CD4-positive, alpha-beta T cell treated with Interferon gamma for 1 hour (primary cell): ENCODE measurements around the gene RAB11FIP2.

Experiments used
- DNase-seq: peaks from one replicate; pipeline ENCODE4 v3.0.0-alpha.2; 2020

Gene RAB11FIP2

DNA sequence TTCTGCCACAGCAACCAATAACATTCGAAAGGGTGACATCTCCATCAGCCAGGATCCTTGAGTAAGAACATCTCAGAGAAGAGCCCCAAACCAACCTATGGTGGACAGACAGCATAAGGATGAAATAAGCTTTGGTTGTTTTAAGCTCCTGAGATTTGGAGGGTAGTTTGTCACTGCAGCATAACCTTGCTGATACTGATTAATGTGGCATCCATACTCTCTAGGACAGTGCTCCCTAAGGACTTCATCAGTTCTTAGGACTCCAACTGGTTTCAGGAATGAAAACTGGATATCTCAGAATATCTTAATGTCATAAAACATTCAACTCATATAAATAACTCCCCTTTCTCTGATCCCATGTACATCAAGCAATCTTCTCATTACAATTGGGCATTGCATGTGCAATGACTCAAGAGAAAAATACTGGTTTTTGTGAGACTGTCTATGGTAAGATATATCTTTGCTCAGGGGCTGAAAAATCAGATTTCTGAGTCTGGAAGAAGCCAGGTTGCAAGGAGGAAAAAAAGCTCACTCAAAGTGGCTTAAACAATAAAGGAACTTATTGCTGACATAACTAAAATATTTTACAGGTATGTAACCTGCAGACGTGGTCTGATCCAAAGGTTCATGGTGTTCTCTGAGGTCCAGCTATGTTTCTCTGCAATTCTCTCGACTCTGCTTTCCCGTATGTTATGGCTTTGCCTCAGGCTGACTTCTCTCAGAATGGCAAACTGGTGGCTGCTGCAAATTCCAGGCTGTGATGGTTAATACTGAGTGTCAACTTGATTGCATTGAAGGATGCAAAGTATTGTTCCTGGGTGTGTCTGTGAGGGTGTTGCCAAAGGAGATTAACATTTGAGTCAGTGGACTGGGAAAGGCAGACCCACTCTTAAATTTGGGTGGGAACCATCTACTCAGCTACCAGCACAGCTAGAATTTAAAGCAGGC, 65.7 kb downstream of the RAB11FIP2 start:
- DNase-seq: no peak

DNA sequence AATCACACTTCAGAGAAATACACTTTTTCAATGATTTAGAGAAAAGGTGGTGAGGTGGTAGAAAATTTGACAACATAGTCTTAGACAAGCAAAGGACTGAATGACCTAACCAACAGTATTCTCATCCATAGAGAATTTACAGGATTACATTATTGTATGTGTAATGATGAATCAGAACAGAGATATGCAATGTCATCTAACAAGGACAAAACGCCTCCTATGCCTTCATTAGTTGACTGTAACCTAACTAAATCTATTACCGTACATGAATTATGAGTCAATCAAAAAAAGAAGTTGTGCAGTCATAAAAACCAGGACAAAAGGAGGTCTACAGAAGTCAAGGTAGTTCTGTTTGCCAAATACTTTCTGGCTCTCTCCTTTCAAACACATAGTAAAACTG, 66.5 kb downstream of the RAB11FIP2 start:
- DNase-seq: no peak

DNA sequence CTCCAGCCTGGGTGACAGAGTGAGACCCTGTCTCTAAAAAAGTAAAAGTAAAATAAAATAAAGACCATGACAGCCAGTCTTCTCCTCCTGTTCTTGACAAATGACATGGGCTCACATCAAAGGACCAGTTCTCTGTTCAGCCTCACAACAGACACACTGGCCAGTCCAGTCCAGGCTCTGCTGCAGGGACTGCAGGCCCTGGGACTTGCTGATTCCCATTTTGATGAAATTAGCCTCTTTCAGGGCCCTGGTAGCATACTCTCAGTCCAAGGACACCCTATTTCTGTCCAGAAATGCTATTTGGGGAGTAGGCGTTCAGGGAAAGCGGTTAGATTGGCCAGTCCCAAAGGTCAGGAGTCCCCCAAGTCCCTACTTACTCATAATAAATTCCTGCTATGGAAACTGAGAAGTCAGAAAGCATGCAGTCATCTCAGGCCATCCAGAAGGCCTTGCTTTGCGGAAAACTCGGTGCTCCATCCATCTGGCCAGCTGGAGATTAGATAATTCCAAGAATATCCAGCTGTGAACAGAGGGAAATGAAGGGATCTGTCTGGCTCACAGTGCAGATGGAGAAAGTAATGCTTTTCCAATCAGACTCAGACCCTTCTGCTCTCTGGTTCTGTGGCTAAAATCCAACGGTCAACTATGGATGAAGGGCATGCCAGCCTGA, 74.4 kb downstream of the RAB11FIP2 start:
- DNase-seq: no peak

DNA sequence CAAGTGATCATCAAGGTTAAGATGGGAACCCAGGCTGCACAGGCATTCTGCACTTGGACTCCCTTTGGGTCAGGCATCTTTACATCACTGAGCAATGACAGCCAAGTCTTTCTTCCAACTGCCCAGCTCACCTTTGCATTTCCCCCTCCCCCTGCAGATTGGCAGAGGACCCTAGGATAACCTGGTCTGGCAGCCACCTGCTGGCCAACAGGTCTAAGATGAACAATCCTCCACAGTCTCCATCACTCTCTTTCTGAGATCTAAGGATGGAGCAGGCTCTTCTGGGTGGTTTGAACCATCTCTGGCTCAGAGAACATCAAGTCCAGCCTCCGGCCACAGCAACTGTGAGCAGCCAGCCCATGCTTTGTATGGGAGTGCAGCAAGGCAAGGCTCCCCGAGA, 75.8 kb downstream of the RAB11FIP2 start:
- no peak for DNase-seq

DNA sequence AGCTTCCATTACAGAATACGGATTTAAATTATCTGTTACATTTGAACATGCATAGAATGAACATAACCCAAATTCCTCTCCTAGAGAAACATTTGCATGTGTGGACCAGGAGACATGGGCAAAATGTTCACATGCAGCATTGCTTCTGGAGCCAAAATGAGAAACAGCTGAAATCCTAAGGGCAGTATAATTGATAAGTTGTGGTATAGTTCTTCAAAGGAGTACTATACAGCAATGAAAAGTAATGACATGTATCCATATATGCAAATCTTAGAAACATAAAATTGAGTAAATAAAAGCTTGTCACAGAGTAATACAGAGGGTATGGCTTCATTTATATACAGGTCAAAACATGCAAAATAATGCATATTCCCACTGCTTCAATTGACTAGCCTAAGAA, 77.1 kb downstream of the RAB11FIP2 start:
- no peak for DNase-seq

DNA sequence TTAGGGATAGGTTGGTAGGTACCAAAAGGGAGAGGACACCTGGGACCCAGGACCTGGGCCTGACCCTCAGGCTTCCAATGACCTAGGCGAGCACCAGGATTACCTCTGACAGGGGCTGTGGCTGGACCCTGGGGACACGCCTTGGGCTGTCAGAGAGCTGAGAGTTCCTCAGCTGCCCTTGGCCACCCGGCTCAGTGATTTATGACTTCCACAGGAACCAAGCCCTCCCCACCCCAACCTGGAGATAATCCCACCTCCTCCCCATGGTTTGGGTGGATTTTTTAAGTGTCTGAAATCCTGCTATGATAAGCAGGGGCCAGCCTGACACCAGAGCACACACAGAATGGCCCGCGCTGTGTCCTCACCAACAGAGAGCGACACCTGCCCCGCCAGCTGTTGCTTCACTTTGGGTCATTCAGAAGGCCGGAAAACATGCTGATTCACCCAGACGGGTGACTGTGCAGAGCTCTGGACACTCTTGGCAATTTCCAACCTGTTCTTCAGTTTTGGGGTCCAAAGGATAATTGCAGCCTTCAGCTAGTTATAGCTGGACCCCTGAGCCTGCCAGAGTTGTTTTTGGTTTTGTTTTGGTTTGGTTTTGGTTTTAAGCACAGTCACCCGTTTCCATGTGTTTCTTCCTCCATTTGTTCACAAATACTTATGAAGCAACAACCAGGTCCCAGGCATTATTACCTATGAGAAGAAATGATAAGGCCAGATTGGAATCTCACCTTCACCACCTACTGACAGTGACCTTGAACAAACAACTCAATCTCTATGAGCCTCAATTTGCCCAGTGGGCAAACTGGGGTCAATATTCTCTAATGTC, 78.2 kb downstream of the RAB11FIP2 start:
- DNase-seq: no peak

DNA sequence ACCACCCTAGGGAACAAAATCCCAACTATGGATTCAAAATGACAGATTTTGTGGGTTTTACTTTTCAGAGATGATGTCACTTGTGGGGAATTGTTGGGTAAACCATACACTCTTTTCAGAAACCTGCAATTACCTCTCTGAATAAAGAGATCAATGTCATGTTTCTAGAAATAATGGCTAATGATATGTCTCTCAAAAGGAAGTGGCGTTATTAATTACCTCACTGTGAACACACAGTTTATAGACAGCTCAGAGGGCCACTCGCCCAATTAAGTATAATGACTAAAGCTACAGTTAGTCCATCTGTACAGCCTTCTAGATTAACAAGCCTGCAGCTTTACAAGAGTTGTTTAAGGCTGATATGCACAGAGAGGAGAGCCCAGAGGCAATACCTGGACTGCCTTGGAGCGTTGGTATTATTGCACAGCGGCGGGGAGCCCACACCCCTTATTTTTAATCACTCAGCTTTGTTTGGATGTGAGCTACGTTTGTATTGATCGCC, 79.5 kb downstream of the RAB11FIP2 start:
- no peak for DNase-seq

DNA sequence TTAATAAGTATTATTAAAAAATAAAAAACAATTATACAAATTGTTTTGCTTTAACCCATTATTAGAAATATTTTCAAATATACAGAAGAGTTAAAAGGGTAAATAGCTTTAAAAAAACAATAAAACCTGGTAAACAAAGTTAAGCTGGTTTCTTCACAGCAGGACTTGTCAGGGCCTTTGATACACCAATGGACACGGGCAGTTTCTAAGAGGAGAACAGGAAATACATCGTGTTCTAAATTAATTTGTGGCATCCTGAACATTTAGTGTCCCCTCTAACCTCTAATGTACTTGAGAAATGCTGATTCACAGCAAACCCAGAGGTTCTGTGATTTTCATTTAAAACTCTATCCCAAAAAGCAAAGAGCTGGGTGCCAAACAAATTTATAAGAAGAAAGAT, 80.8 kb downstream of the RAB11FIP2 start:
- DNase-seq: no peak

DNA sequence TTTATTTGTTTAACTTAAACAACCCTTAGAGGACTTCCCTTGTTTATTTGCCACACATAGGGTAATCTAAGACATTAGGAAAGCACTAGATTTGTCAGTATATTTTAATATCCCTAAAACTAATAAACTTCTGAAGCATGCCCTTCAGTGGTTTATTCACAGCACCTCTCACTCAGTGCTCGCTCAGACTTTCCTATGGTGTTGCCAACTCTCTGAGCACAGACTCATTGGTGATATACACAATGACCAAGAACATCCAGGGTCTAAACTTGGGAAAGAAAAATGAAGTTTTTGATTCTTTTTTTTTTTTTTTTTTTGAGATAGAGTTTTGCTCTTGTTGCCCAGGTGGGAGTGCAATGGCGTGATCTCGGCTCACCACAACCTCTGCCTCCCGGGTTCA, 82.2 kb downstream of the RAB11FIP2 start:
- no peak for DNase-seq

DNA sequence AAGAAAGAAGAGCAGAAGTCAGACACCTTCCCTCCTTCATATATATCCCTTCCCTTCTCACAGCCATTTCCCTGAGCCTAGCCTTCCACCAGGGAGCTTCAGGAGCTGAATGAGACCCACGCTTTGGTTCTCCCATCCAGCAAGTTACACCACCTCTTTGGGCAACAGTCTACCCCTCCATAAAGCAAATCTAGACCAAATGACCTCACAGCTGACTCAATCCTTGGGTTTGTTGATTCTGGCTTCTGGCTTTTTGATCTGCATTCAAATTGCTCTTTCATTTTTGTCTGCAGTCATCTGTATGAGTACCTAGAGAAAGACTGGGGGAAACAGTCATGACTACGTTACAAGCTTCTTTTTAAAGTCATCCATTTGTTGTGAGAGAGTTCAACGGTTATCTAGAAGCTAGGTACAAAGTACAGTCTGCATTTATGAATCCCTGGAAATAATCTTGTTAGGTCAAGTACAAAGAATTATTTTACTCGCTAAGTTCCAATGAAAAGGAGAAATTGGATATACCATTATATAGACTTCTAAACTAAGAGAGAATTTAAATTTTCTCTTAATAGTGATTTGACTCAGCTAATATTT, 86.3 kb downstream of the RAB11FIP2 start:
- no peak for DNase-seq

DNA sequence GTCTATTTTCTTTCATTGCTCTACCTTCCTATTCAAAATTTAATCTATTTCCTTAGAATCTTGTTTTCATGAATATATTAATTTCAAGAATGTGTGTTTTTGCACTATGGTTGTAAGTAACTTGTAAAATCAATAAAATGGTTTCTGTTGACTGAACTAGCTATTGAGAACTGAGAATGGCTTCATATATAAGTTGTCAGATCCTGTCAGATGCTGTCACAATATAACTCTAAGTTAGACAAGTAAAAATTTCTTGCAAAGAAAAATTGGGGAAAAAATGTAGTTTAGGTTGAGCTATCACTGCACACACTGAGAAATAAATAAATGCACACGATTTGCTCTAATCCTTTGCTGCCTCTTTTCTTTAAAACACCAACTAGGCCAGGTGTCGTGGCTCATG, 89.8 kb downstream of the RAB11FIP2 start:
- no peak for DNase-seq

DNA sequence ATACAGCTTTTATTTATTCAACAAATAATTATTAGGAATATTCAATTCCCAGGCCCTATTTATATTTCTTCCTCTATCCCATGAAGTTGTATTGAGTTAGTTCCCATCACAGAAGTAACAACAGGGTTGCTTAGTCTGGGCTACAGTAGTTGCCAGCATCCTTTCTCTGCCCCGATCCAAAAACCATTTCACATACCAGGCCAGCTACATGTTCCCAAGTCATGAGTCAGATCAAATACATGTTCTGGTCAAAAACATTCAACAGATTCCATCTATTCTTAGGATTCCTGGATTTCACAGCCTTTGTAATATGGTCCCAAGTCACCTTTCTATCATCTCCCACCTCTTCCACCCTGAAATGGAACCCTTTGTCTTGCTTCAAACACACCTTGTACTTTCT, 91.6 kb downstream of the RAB11FIP2 start:
- DNase-seq: no peak
